Measurements from ENCODE around the gene VPS37C.
A peak's percentile ranks its signal among the peaks of the same experiment; 100 is the strongest.
"Not testable (repeated sequence)": the region's sequence is repeated elsewhere in the genome, so short reads cannot be mapped to it uniquely, and the experiment has no call there.

Gene VPS37C

DNA sequence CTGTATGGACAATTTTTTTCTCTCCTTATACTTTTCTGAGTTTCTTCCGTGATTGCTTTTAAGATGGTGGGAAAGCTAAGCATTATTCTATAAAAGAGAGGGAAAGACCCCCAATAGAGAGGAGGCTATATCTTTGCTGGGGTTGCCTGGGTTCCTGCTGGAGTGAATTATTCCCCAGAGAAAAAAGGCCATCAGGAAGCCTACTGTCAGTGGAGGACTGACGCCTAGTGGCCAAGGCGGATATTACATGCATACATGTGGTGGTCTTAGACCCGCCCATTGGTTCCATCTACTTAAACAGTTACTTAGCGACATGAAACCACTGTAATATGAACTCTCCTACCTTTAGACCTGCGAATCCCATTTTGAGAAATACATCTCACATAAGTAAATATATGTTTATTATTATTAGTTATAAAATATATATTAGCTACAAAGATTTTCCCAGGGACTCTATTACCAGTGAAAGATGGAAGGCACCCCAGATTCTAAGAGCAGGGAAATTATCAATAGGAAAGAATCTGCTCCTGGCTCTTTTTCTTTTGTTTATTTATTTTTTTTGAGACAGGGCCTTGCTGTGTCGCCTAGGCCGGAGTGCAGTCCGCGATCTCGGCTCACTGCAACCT, 26.4 kb upstream of the VPS37C start:
- no peak overlapping the region for H3K27ac Mint-ChIP-seq
- H3K27me3 Mint-ChIP-seq = peaks cover 13% of the 10 kb centered on the region
- H3K4me3 Mint-ChIP-seq = no peak overlapping the region
- H3K36me3 Mint-ChIP-seq (ENCODE audit: low read depth) = no peaks in the 10 kb centered on the region
- H3K4me1 Mint-ChIP-seq (ENCODE audit: low read depth) = no peaks in the 10 kb centered on the region
- no peaks in the 10 kb centered on the region for H3K9me3 Mint-ChIP-seq

GRCh38 chr11:61186504-61186903, 25.3 kb upstream of the VPS37C start:
- peaks cover 8% of the 10 kb centered on the region for H3K27me3 Mint-ChIP-seq
- no peaks in the 10 kb centered on the region for H3K4me1 Mint-ChIP-seq (ENCODE audit: low read depth)
- H3K27ac Mint-ChIP-seq = no peak overlapping the region
- no peaks in the 10 kb centered on the region for H3K9me3 Mint-ChIP-seq
- no peak overlapping the region for H3K4me3 Mint-ChIP-seq
- H3K36me3 Mint-ChIP-seq (ENCODE audit: low read depth) = no peaks in the 10 kb centered on the region

- H3K27me3 Mint-ChIP-seq = peaks cover 3% of the 10 kb centered on the region
- no peaks in the 10 kb centered on the region for H3K36me3 Mint-ChIP-seq (ENCODE audit: low read depth)
- H3K27ac Mint-ChIP-seq = no peak overlapping the region
- H3K4me3 Mint-ChIP-seq = no peak overlapping the region
- H3K9me3 Mint-ChIP-seq = no peaks in the 10 kb centered on the region
- H3K4me1 Mint-ChIP-seq (ENCODE audit: low read depth) = no peaks in the 10 kb centered on the region
Observed at GRCh38 chr11:61183645-61184044, 22.4 kb upstream of the VPS37C start.

- Mint-ChIP-seq H3K36me3 (ENCODE audit: low read depth) (no peaks in the 10 kb centered on the region), H3K9me3 (no peaks in the 10 kb centered on the region), H3K4me3 (no peak overlapping the region), H3K27me3 (peaks cover 3% of the 10 kb centered on the region), H3K27ac (no peak overlapping the region), H3K4me1 (ENCODE audit: low read depth) (no peaks in the 10 kb centered on the region)
Observed at GRCh38 chr11:61181489-61181888, 20.3 kb upstream of the VPS37C start.

GRCh38 chr11:61180205-61180604, 19.0 kb upstream of the VPS37C start:
- not testable (repeated sequence) for H3K4me1 Mint-ChIP-seq (ENCODE audit: low read depth); H3K4me3 Mint-ChIP-seq; H3K27me3 Mint-ChIP-seq; H3K27ac Mint-ChIP-seq; H3K9me3 Mint-ChIP-seq; H3K36me3 Mint-ChIP-seq (ENCODE audit: low read depth)

GRCh38 chr11:61176446-61176845, 15.2 kb upstream of the VPS37C start:
- Mint-ChIP-seq H3K4me3 (no peak overlapping the region), H3K36me3 (ENCODE audit: low read depth) (no peaks in the 10 kb centered on the region), H3K27me3 (peaks cover 3% of the 10 kb centered on the region), H3K27ac (no peak overlapping the region), H3K9me3 (no peaks in the 10 kb centered on the region), H3K4me1 (ENCODE audit: low read depth) (peaks cover 13% of the 10 kb centered on the region)

GRCh38 chr11:61174949-61175348, 13.7 kb upstream of the VPS37C start:
- H3K27me3 Mint-ChIP-seq = peaks cover 3% of the 10 kb centered on the region
- no peaks in the 10 kb centered on the region for H3K36me3 Mint-ChIP-seq (ENCODE audit: low read depth)
- no peak overlapping the region for H3K4me3 Mint-ChIP-seq
- H3K27ac Mint-ChIP-seq = no peak overlapping the region
- peaks cover 13% of the 10 kb centered on the region for H3K4me1 Mint-ChIP-seq (ENCODE audit: low read depth)
- no peaks in the 10 kb centered on the region for H3K9me3 Mint-ChIP-seq

- Mint-ChIP-seq H3K9me3 (no peaks in the 10 kb centered on the region), H3K27ac (no peak overlapping the region), H3K4me3 (no peak overlapping the region), H3K4me1 (ENCODE audit: low read depth) (peaks cover 13% of the 10 kb centered on the region), H3K27me3 (no peaks in the 10 kb centered on the region), H3K36me3 (ENCODE audit: low read depth) (no peaks in the 10 kb centered on the region)
Observed at GRCh38 chr11:61174273-61174672, 13.0 kb upstream of the VPS37C start.

DNA sequence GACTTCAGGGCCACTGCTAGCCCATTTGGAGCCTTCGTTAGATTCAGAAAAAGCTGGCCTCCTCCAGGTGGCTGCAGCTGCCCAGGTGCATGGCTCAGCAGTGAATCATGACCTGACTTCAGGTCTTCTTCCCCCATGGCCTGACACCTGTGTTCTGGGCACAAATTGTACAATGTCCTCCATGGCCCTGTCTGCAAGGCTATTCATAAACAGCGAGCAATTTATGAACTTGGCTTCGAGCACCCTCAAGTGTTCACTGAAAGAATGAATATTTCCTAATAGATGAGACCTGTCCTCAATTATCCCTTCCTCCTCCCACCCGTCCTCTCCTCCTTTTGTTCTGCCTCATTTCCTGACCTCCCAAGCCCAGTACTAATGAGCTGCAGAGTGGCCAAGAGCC, 12.2 kb upstream of the VPS37C start:
- Mint-ChIP-seq H3K36me3 (ENCODE audit: low read depth) (no peaks in the 10 kb centered on the region), H3K27me3 (no peaks in the 10 kb centered on the region), H3K4me1 (ENCODE audit: low read depth) (peaks cover 13% of the 10 kb centered on the region), H3K4me3 (no peak overlapping the region), H3K27ac (no peak overlapping the region), H3K9me3 (no peaks in the 10 kb centered on the region)

GRCh38 chr11:61172888-61173287, 11.7 kb upstream of the VPS37C start:
- H3K27ac Mint-ChIP-seq = no peak overlapping the region
- no peaks in the 10 kb centered on the region for H3K27me3 Mint-ChIP-seq
- H3K4me3 Mint-ChIP-seq = no peak overlapping the region
- H3K9me3 Mint-ChIP-seq = no peaks in the 10 kb centered on the region
- H3K36me3 Mint-ChIP-seq (ENCODE audit: low read depth) = no peaks in the 10 kb centered on the region
- H3K4me1 Mint-ChIP-seq (ENCODE audit: low read depth) = peaks cover 17% of the 10 kb centered on the region

DNA sequence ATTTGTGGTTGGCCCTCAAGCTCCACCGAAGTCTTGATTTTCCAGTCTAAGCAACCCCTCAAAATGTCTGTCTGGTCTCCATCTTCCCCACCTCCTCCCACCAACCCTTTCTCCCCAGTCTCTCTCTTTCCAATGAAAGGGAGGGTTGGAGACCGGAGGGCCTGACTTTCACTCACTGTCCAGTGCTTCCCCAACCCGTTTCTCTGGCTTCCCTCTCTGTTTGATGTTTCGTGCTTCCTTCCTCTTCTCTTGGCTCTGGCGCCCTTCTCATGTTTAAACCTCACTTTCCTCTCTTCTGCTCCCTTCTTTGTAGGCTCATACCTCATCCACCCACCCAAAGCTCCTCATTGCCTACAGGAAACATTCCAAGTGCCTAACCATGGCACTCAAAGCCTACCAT, 11.1 kb upstream of the VPS37C start:
- Mint-ChIP-seq H3K27me3 (no peaks in the 10 kb centered on the region), H3K4me3 (no peak overlapping the region)

DNA sequence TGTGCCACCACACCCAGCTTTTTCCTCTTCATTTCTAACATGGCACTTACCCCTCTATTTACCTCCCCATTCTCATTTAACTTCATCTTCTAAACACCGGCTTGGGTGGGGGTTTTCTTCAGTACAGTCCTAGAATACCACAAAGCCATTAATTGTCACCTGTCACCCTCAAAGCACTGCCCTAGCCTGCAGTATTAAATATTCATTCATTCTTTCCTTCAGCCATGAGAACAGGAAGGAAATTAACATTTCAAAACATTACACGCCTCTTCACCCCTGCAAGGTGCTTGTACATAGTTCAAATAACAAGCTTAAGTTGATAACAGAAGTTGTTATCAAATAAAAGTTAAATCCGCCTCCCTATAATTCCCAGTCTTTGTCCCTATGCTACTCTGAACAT, 10.7 kb upstream of the VPS37C start:
- Mint-ChIP-seq H3K4me3 (no peak overlapping the region), H3K27ac (no peak overlapping the region), H3K36me3 (ENCODE audit: low read depth) (no peaks in the 10 kb centered on the region), H3K27me3 (no peaks in the 10 kb centered on the region), H3K9me3 (no peaks in the 10 kb centered on the region), H3K4me1 (ENCODE audit: low read depth) (peaks cover 25% of the 10 kb centered on the region)

More for the DNA sequence above, 11.1 kb upstream of the VPS37C start:
- peaks cover 23% of the 10 kb centered on the region for H3K4me1 Mint-ChIP-seq (ENCODE audit: low read depth)
- no peak overlapping the region for H3K27ac Mint-ChIP-seq
- no peaks in the 10 kb centered on the region for H3K9me3 Mint-ChIP-seq
- no peaks in the 10 kb centered on the region for H3K36me3 Mint-ChIP-seq (ENCODE audit: low read depth)

DNA sequence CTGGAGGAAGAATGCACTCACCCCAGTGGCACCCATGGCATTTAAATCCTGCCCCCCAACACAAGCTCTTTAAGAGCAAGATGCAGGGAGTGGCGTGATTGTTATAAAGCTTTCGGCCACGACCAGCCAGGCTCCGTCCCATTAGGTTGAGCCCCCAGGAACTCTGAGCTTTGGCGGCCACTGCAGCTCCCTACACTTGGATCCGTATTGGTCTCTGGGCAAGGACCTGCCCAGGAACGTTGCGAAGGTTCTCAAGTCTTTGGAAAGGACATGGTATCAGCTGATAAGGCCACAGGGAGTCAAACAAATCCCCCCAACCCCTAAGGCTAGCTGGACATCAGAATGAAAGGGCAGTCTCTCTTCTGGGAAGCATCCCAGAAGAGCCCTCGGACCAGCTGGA, 9.3 kb upstream of the VPS37C start:
- Mint-ChIP-seq H3K9me3 (no peaks in the 10 kb centered on the region), H3K4me1 (ENCODE audit: low read depth) (peaks cover 25% of the 10 kb centered on the region), H3K4me3 (no peak overlapping the region), H3K36me3 (ENCODE audit: low read depth) (no peaks in the 10 kb centered on the region), H3K27me3 (no peaks in the 10 kb centered on the region), H3K27ac (no peak overlapping the region)

DNA sequence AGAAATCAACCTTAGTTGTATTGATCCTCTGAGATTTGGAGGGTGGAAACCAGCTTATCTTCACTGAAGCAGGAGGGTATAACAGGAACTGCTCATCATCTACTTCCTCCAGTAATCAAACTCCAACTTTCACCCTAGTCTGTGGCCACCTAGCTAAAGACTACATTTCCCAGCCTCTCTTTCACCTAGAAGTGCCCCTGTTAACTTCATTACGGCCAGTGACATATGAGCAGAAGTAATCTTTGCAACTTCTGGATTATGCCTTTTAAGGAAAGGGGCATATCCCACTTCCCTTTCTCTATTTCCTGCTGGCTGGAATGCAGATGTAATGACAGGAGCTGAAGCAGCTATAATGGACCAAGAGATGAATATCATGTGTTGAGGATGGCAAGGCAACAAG, 7.6 kb upstream of the VPS37C start:
- H3K4me1 Mint-ChIP-seq (ENCODE audit: low read depth) = peaks cover 39% of the 10 kb centered on the region
- H3K27ac Mint-ChIP-seq = peak overlapping the region; percentile 39

GRCh38 chr11:61168042-61168688, 6.9 kb upstream of the VPS37C start:
- no peaks in the 10 kb centered on the region for H3K9me3 Mint-ChIP-seq
- H3K27ac Mint-ChIP-seq = no peak overlapping the region
- H3K4me1 Mint-ChIP-seq (ENCODE audit: low read depth) = peaks cover 45% of the 10 kb centered on the region
- H3K27me3 Mint-ChIP-seq = no peaks in the 10 kb centered on the region
- no peak overlapping the region for H3K4me3 Mint-ChIP-seq
- no peaks in the 10 kb centered on the region for H3K36me3 Mint-ChIP-seq (ENCODE audit: low read depth)

More for the DNA sequence above, 7.6 kb upstream of the VPS37C start:
- Mint-ChIP-seq H3K36me3 (ENCODE audit: low read depth) (no peaks in the 10 kb centered on the region), H3K9me3 (no peaks in the 10 kb centered on the region), H3K4me3 (no peak overlapping the region), H3K27me3 (no peaks in the 10 kb centered on the region)

DNA sequence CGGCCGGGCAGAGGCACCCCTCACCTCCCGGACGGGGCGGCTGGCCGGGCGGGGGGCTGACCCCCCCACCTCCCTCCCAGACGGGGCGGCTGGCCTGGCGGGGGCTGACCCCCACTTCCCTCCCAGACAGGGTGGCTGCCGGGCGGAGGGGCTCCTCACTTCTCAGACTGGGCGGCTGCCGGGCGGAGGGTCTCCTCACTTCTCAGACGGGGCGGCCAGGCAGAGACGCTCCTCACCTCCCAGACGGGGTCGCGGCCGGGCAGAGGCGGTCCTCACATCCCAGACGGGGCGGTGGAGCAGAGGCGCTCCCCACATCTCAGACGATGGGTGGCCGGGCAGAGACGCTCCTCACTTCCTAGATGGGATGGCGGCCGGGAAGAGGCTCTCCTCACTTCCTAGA, 5.1 kb upstream of the VPS37C start:
- H3K36me3 Mint-ChIP-seq (ENCODE audit: low read depth); H3K27me3 Mint-ChIP-seq; H3K9me3 Mint-ChIP-seq; H3K27ac Mint-ChIP-seq; H3K4me3 Mint-ChIP-seq: not testable (repeated sequence)
- peaks cover 49% of the 10 kb centered on the region for H3K4me1 Mint-ChIP-seq (ENCODE audit: low read depth)
